ENCODE data around the gene NOP10. TPM values are rescaled to one million over a fixed set of nuclear protein-coding genes. Genes with fewer than 3 reads are reported as not detected.

The NOP10 gene
- total and polyA plus RNA-seq, 2 of the 13 experiments (the other 11 are each of a cell fraction or from before 2014, with no cell fraction given): 239 to 369 TPM

DNA sequence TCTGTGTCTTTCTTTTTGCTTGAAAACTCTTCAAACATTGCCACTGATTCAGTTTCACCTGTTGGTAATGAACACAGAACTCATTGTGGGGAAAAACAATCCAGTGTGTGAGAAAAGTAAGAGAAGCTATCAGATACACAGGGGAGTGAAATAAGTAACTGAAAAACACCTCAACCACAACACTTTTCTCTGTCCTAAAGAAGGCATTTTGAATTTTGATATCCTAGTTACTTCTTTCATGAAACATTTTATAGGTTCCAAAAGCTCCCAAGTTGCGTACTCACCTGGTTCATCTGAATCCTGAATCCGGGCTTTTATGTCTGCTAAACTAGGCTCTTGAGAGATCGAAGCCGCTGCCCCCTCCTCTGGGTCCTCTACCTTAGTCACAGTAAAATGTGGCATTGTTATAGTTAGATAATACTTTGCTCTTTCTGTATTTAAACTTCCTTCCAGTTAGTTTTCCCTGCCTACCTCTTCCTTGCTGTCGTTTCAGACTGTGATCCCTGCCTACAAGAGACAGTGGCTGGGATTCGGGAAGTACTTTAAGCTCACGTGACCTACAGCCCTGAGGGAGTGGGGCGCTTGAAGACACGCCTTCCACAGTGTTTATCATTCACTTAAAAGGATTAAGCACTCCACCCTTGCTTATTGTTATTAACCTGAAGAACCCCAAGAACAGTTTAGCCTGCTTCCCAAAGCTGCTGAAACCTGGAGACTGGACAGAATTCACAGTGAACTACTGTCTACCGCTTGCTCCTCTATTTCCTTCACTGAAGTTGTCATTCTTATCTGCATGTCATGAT, 24.5 kb downstream of the NOP10 start (continued):
- TF ChIP-seq ZSCAN20 (CRISPR knock-in tag; IDR thresholded peaks at IDR 0.05; ENCODE audit: borderline replicate concordance): no peak
- 0 out of 2 replicates have a peak, but pooled peaks have one; percentile 28 for TF ChIP-seq ELF4 (CRISPR knock-in tag; IDR thresholded peaks at IDR 0.05; ENCODE audit: borderline replicate concordance)
- TF ChIP-seq ATF1 (CRISPR knock-in tag; IDR thresholded peaks at IDR 0.05): peak; percentile 39; the same call in 1 of the 2 replicates
- 0 out of 2 replicates have a peak, but pooled peaks have one; percentile 39 for TF ChIP-seq ZNF142 (CRISPR knock-in tag; IDR thresholded peaks at IDR 0.05)
- 0 out of 2 replicates have a peak, but pooled peaks have one; percentile 15 for TF ChIP-seq TARDBP (CRISPR knock-in tag; IDR thresholded peaks at IDR 0.05)
- TF ChIP-seq ZNF503 (CRISPR knock-in tag; IDR thresholded peaks at IDR 0.05): no peak
- TF ChIP-seq ELF1 (CRISPR knock-in tag; IDR thresholded peaks at IDR 0.05): peak; percentile 59
- TF ChIP-seq EZH2 (conservative IDR thresholded peaks at IDR 0.05; ENCODE audit: low read depth, low read length): no peak
- TF ChIP-seq ZEB1 (IDR thresholded peaks at IDR 0.05; ENCODE audit: insufficient replicate concordance, low read depth): no peak
- TF ChIP-seq ZNF276 (CRISPR knock-in tag; IDR thresholded peaks at IDR 0.05; ENCODE audit: low read depth): no peak
- 0 out of 2 replicates have a peak, but pooled peaks have one; percentile 10 for TF ChIP-seq SATB2 (CRISPR knock-in tag; IDR thresholded peaks at IDR 0.05)
